Common myeloid progenitor, CD34-positive (primary cell): ENCODE measurements around the gene CALCOCO1.

ENCODE experiments used
- CTCF ChIA-PET: fragments of 350-600 bp; sonication (Branson Sonifier 250); formaldehyde crosslinking; loops from one replicate; lab custom pipeline; 2021; ENCODE audit warnings: antibody characterized with exemption; lab: Charles Lee
- POLR2A ChIA-PET: fragments of 350-600 bp; sonication (Branson Sonifier 250); formaldehyde crosslinking; loops from one replicate; lab custom pipeline; 2021; ENCODE audit warnings: antibody characterized with exemption; lab: Charles Lee
- DNase-seq, 3 donors: peaks; one replicate each; pipeline versions ENCODE4 v3.0.0 to v3.0.0-alpha.2; 2013
- H3K27ac ChIP-seq, 2 experiments: 1 replicate in 1 of 2; 2 replicates in 1 of 2; pipeline ENCODE4 v1.7.0; 2013; ENCODE audit warnings: inconsistent platforms in 2 of 2, low read length in 2 of 2, mild to moderate bottlenecking in 2 of 2, low read depth in 1 of 2, moderate library complexity in 1 of 2; ENCODE audit not compliant: severe bottlenecking in 2 of 2, insufficient read depth in 1 of 2, poor library complexity in 1 of 2
- H3K27me3 ChIP-seq, 5 experiments: replicated peaks in 2 of 5; 1 replicate in 3 of 5; 2 replicates in 2 of 5; pipeline versions ENCODE4 v1.6.1 to v1.7.0; 2013; ENCODE audit warnings: low read length in 4 of 5, mild to moderate bottlenecking in 2 of 5, moderate library complexity in 2 of 5, inconsistent platforms in 1 of 5; ENCODE audit not compliant: insufficient read depth in 5 of 5, control insufficient read depth in 4 of 5
- H3K36me3 ChIP-seq, 4 experiments: 1 replicate in 2 of 4; 2 replicates in 2 of 4; pipeline versions ENCODE4 v1.6.1 to v1.7.0; 2013; ENCODE audit warnings: low read length in 3 of 4, control low read depth in 1 of 4, mild to moderate bottlenecking in 1 of 4; ENCODE audit not compliant: control insufficient read depth in 4 of 4, insufficient read depth in 4 of 4
- H3K4me1 ChIP-seq, 4 experiments: 1 replicate in 3 of 4; 2 replicates in 1 of 4; pipeline versions ENCODE4 v1.6.1 to v1.7.1; 2013; ENCODE audit warnings: low read length in 3 of 4, mild to moderate bottlenecking in 3 of 4, control low read depth in 1 of 4, inconsistent platforms in 1 of 4, moderate library complexity in 1 of 4; ENCODE audit not compliant: control insufficient read depth in 4 of 4, insufficient read depth in 4 of 4; ENCODE audit errors: control extremely low read depth in 1 of 4
- H3K4me3 ChIP-seq, 7 experiments: 1 replicate in 4 of 7; 2 replicates in 3 of 7; pipeline versions ENCODE4 v1.5.1 to v1.7.0; 2013; ENCODE audit warnings: mild to moderate bottlenecking in 7 of 7, low read length in 6 of 7, moderate library complexity in 6 of 7, inconsistent platforms in 2 of 7, low read depth in 2 of 7, control low read depth in 1 of 7; ENCODE audit not compliant: insufficient read depth in 4 of 7, control insufficient read depth in 1 of 7; ENCODE audit errors: extremely low read depth in 1 of 7
- H3K9me3 ChIP-seq, 5 experiments: 1 replicate in 4 of 5; 2 replicates in 1 of 5; pipeline versions ENCODE4 v1.6.1 to v1.7.1; 2013; ENCODE audit warnings: low read length in 4 of 5, mild to moderate bottlenecking in 2 of 5, inconsistent platforms in 1 of 5, low read depth in 1 of 5, moderate library complexity in 1 of 5; ENCODE audit not compliant: control insufficient read depth in 4 of 5, insufficient read depth in 2 of 5; ENCODE audit errors: control extremely low read depth in 1 of 5
- WGBS: methylation state at CpG from one replicate; pipeline ENCODE4 v1.1.5; 2013; ENCODE audit not compliant: insufficient coverage; 5-methylcytosine and 5-hydroxymethylcytosine counted together

CALCOCO1 gene

DNA sequence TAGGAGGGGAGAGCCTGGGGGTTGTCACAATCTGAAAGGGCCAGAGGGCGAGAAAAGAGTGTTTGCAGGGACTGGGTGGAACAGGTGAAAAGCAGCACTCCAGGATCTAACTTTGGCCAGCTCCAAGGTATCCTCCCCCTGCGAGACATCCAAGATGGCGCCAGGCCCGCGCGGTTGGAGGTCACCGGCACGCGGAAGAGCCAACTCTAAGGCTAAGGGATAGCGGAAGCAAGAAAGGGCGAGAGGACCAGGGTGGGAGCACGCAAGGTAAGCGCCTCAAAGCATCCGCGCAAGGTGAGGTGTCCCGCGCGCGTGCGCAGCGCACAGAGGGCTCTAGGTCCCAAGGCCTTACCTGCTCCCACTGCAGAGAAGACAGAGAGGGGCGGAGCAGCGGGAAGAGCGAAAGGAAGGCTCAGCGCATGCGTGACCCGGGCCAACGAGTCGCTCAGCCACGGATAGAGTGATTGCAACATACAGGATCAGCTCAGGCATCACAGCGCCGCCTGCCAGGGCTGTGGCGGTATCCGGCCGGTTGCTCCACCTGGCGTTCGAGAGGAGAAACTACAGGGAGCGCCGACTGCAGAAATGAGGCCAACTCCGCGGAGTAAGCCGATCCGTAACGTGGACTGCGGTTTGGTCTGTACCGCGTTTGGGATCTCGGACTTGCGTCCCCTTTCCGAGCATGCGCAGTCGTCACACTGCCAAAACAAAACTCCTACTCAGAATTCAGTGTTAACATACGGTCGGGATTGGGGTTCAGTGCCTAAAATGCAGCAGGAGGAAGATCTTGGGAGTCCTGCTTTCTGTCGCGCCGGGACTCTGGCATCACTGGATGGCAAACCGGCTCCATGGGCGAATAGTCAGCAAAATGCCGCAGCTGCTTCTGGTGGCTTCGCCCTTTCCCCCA is 51.3 kb downstream of the CALCOCO1 start, which contains the start of gene ATP5MC2:
TSS of gene ATP5MC2 (minus strand) at position 383 of the 907 bp plus-strand sequence. CDS start 3,469 bp downstream, outside the sequence.
- Histone ChIP-seq H3K27me3 (peaks cover 0 to 21% (median 5%) of the 10 kb centered on the region in 5 experiments), H3K9me3 (no peaks in the 10 kb centered on the region), H3K4me1 (peaks cover 3 to 33% (median 23%) of the 10 kb centered on the region in 4 experiments), H3K27ac (peak within 1 kb of the TSS; percentile 75 to 91), H3K36me3 (peaks cover 5 to 29% (median 21%) of the 10 kb centered on the region in 4 experiments), H3K4me3 (peak within 1 kb of the TSS; percentile 75 to 96 (median 89))
- CTCF ChIA-PET = interaction anchor here (0.7 to 3.9 kb wide), 26 partner anchors 8 to 144 kb away, joined by 3 to 57 read pairs (median 4); partner anchors contain the start of gene ATF7
- 0% methylated on average over 58 of the region's 61 CpGs for WGBS
- POLR2A ChIA-PET = interaction anchor here (0.7 to 1.7 kb wide), 6 partner anchors 50 to 132 kb away, joined by 3 to 9 read pairs (median 4); partner anchors contain the start of gene ATF7
- DNase-seq = peak; percentile 98 to 99 (median 99)

DNA sequence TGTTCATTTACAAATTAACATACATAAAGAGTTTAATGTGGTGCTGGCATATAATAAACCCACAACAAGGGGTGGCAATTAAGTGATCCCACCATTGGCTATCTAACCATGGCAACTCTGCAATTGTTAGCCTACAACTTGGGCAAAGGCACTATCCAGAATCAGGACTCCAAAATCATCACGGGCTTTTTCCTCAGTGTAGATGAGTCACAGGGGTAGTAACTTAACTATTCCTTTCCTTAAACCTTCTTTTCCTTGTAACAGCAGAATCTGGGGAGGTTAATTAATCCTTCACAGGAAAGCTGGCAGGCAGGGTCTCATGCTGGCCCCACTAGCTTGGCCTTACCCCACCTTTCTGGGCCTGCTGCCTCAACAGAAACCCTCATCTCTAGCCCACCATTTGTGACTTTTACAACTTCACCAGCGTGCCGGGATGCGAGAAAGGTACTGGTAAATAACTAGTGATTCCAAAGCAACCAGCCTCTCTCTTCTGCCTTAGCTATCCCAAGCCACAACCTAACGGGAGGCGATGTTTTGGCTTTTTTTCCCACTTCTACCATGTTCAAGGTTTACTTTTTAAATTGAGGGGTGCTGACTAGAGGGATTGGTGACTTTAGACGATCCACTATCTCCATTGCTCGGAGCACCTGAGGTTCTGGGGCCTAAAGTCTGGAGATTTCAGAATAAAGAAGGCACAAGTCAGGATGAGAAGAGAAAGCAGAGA is 52.1 kb downstream of the CALCOCO1 start:
- Histone ChIP-seq H3K9me3 (no peaks in the 10 kb centered on the region), H3K4me1 (peaks cover 3 to 33% (median 23%) of the 10 kb centered on the region in 4 experiments), H3K27ac (peak overlapping the region; percentile 75 to 91), H3K36me3 (peaks cover 8 to 35% (median 26%) of the 10 kb centered on the region in 4 experiments), H3K4me3 (peak overlapping the region; percentile 75 to 96 (median 89)), H3K27me3 (peaks cover 0 to 21% (median 5%) of the 10 kb centered on the region in 5 experiments)
- DNase-seq = no peak
- WGBS = 33% methylated on average over 3 of the region's 8 CpGs
- ChIA-PET CTCF (interaction anchor here (0.7 to 3.9 kb wide), 24 partner anchors 8 to 143 kb away, joined by 3 to 57 read pairs (median 4); partner anchors contain the start of gene ATF7), POLR2A (interaction anchor here (1.1 to 1.7 kb wide), 4 partner anchors 49 to 132 kb away, joined by 3 to 9 read pairs (median 5); partner anchors contain the start of gene ATF7)

- Histone ChIP-seq H3K4me3 (no peak overlapping the region), H3K27ac (no peak overlapping the region), H3K4me1 (peaks cover 3 to 18% (median 12%) of the 10 kb centered on the region in 4 experiments), H3K9me3 (no peaks in the 10 kb centered on the region), H3K27me3 (no peaks in the 10 kb centered on the region), H3K36me3 (peaks cover 18 to 64% (median 50%) of the 10 kb centered on the region in 4 experiments)
- POLR2A ChIA-PET = no interaction called here
- CTCF ChIA-PET = interaction anchor here (0.8 kb wide), 1 partner anchor 145 kb away, joined by 3 read pairs; no protein-coding TSS in a partner anchor
- no peak for DNase-seq
Measured at GRCh38 chr12:53670971-53671370, 56.3 kb downstream of the CALCOCO1 start.

DNA sequence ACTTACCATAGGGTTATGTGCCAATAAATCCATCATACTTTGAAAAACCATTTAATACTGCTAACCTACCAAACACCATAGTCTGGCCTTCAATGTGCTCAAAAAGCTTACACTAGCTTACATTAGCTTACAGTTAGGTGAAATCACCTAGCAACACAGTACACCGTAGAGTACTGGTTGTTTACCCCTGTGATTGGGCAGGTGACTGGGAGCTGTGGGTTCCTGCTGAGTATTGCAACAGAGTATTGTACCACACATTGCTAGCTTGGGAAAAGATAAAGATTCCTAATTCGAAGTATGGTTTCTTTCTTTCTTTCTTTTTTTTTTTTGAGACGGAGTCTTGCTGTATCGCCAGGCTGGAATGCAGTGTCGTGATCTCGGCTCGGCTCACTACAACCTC is 56.9 kb downstream of the CALCOCO1 start:
- no peak for DNase-seq
- Histone ChIP-seq H3K36me3 (peaks cover 21 to 70% (median 53%) of the 10 kb centered on the region in 4 experiments), H3K9me3 (no peaks in the 10 kb centered on the region), H3K4me3 (no peak overlapping the region), H3K27me3 (no peaks in the 10 kb centered on the region), H3K4me1 (peaks cover 3 to 12% (median 8%) of the 10 kb centered on the region in 4 experiments), H3K27ac (peak overlapping the region in 1 of 2 experiments; percentile 38)
- WGBS = 100% methylated on average over 1 of the region's 7 CpGs
- POLR2A ChIA-PET = interaction anchor here (0.6 kb wide), 1 partner anchor 25 kb away, joined by 3 read pairs; no protein-coding TSS in a partner anchor
- CTCF ChIA-PET = interaction anchor here (1.2 kb wide), 1 partner anchor 96 kb away, joined by 3 read pairs; no protein-coding TSS in a partner anchor

DNA sequence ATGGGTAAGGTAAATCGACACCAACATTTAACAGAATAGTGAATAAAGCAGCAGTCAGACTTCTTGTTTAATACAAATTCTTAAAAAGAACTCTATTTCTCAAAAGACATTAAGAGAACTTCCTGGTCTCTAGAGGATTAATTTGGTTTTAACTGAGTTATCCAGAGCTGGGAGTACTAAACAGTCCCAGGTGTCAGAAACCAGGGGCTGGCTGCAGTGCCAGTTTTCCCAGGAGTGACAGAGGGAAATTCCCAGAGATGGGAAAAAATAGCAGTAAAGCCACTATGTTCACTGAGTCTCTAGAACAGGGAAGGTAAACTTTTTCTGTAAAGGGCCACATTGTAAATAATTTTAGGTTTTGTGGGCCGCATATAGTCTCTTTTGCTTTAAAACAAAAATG is 60.2 kb downstream of the CALCOCO1 start:
- POLR2A ChIA-PET = no interaction called here
- CTCF ChIA-PET = interaction anchor here (0.6 to 1.3 kb wide), 2 partner anchors 9 to 567 kb away, joined by 4 to 6 read pairs; partner anchors contain the start of gene ATP5MC2
- Histone ChIP-seq H3K36me3 (peaks cover 28 to 77% (median 58%) of the 10 kb centered on the region in 4 experiments), H3K27ac (no peak overlapping the region), H3K4me1 (no peaks in the 10 kb centered on the region), H3K9me3 (no peaks in the 10 kb centered on the region), H3K27me3 (no peaks in the 10 kb centered on the region), H3K4me3 (no peak overlapping the region)
- 100% methylated on average over 1 of the region's 2 CpGs for WGBS
- DNase-seq = no peak

DNA sequence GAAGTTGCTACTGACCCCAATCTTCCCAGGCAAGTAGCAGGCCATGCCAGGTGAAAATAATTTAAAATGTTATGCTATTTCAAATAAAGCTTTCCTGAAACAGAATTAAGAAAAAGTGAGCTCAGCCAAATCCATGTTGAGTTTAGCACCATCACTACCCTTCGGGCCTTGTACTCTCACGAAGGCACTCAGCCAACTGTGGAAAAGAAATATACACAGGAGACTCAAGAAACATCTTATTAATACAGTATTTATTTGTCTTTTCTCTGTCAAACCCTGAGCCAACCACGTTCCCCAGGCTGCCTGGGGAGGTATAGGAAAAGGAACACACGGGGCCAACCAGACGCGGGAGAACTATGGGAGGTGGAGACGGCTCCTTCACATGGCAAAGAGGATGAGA is 62.3 kb downstream of the CALCOCO1 start:
- H3K36me3 ChIP-seq = peaks cover 18 to 58% (median 42%) of the 10 kb centered on the region in 4 experiments
- ChIA-PET CTCF (interaction anchor here (0.9 to 1.6 kb wide), 3 partner anchors 11 to 121 kb away, joined by 3 to 4 read pairs (median 3); partner anchors contain the start of gene ATP5MC2), POLR2A (no interaction called here)

More for the DNA sequence above, 62.3 kb downstream of the CALCOCO1 start:
- Histone ChIP-seq H3K27me3 (no peaks in the 10 kb centered on the region), H3K27ac (no peak overlapping the region), H3K4me1 (no peaks in the 10 kb centered on the region), H3K9me3 (no peaks in the 10 kb centered on the region), H3K4me3 (no peak overlapping the region)
- DNase-seq = no peak
- 91% methylated on average over 5 of the region's 7 CpGs for WGBS
